GM23338 (cell line): ENCODE results near the gene KRT222. TPM values are rescaled to one million over a fixed set of nuclear protein-coding genes. Genes with fewer than 3 reads are reported as not detected.

Experiments
- ATAC-seq: fragments of 200-7000 bp; cut with Tn5 transposase; 3 replicates; pipeline ENCODE4 v1.9.1; 2020
- DNase-seq: peaks from one replicate; pipeline ENCODE4 v3.0.0-alpha.2; 2015; ENCODE audit warnings: low spot score
- H2AFZ ChIP-seq: fragments of 200-600 bp; sonication (generic); 2 replicates; pipeline ENCODE4 v1.8.0; 2016; ENCODE audit warnings: antibody characterized with exemption, mild to moderate bottlenecking, moderate library complexity
- H3F3A ChIP-seq: fragments of 200-600 bp; sonication (generic); replicated peaks from 2 replicates; pipeline ENCODE4 v1.8.0; 2017; ENCODE audit warnings: antibody characterized with exemption, mixed run types, low read depth
- H3K27ac ChIP-seq: fragments of 200-600 bp; sonication (generic); 2 replicates; pipeline ENCODE4 v1.6.1; 2016; ENCODE audit warnings: low read depth
- H3K27me3 ChIP-seq: fragments of 200-600 bp; sonication (generic); 2 replicates; pipeline ENCODE4 v1.8.0; 2016; ENCODE audit warnings: mild to moderate bottlenecking, mixed run types, moderate library complexity; ENCODE audit not compliant: insufficient read depth
- H3K36me3 ChIP-seq: fragments of 200-600 bp; sonication (generic); 2 replicates; pipeline ENCODE4 v1.8.0; 2016; ENCODE audit warnings: mild to moderate bottlenecking; ENCODE audit not compliant: insufficient read depth
- H3K4me1 ChIP-seq: fragments of 200-600 bp; sonication (generic); 2 replicates; pipeline ENCODE4 v1.8.0; 2016; ENCODE audit warnings: mild to moderate bottlenecking, moderate library complexity; ENCODE audit not compliant: insufficient read depth
- H3K4me2 ChIP-seq: fragments of 200-600 bp; sonication (generic); 2 replicates; pipeline ENCODE4 v1.7.1; 2017; ENCODE audit warnings: mixed run types
- H3K4me3 ChIP-seq: fragments of 200-600 bp; sonication (generic); 2 replicates; pipeline ENCODE4 v1.6.1; 2016; ENCODE audit warnings: mixed run types
- H3K79me2 ChIP-seq: fragments of 200-600 bp; sonication (generic); replicated peaks from 2 replicates; pipeline ENCODE4 v1.8.0; 2017; ENCODE audit warnings: mild to moderate bottlenecking; ENCODE audit not compliant: insufficient read depth
- H3K9me2 ChIP-seq: fragments of 200-600 bp; sonication (generic); 2 replicates; pipeline ENCODE4 v1.8.0; 2017; ENCODE audit not compliant: insufficient read depth
- H4K20me1 ChIP-seq: fragments of 200-600 bp; sonication (generic); replicated peaks from 2 replicates; pipeline ENCODE4 v1.8.0; 2017; ENCODE audit warnings: mild to moderate bottlenecking; ENCODE audit not compliant: insufficient read depth
- H3K27ac Mint-ChIP-seq: 2 replicates; pipeline ENCODE4 v1.8.0; 2020; ENCODE audit warnings: inconsistent platforms, mild to moderate bottlenecking, moderate library complexity, mixed read lengths
- H3K27me3 Mint-ChIP-seq: 3 replicates; pipeline ENCODE4 v1.8.0; 2022; ENCODE audit warnings: low read depth, mild to moderate bottlenecking, moderate library complexity, mixed read lengths, inconsistent platforms; ENCODE audit not compliant: insufficient read depth, poor library complexity
- H3K36me3 Mint-ChIP-seq: 3 replicates; pipeline ENCODE4 v1.8.0; 2021; ENCODE audit warnings: low read depth, mild to moderate bottlenecking, inconsistent platforms, moderate library complexity, mixed read lengths
- H3K4me1 Mint-ChIP-seq: 3 replicates; pipeline ENCODE4 v1.8.0; 2020; ENCODE audit warnings: mild to moderate bottlenecking, inconsistent platforms, mixed read lengths
- H3K4me3 Mint-ChIP-seq: 3 replicates; pipeline ENCODE4 v1.8.0; 2021; ENCODE audit warnings: moderate library complexity, mild to moderate bottlenecking, inconsistent platforms, mixed read lengths
- H3K9me3 Mint-ChIP-seq: 3 replicates; pipeline ENCODE4 v1.8.0; 2020; ENCODE audit warnings: moderate library complexity, mild to moderate bottlenecking, inconsistent platforms, mixed read lengths
- CREB1 ChIP-seq: fragments of 250-450 bp; sonication (Bioruptor Pico); IDR thresholded peaks from 2 replicates; pipeline ENCODE4 v1.5.0; 2020; ENCODE audit warnings: low read depth, mild to moderate bottlenecking, moderate library complexity
- EZH2 ChIP-seq: fragments of 200-600 bp; sonication (generic); IDR thresholded peaks from one replicate; pipeline ENCODE4 v1.8.0; 2017; ENCODE audit warnings: antibody characterized with exemption, mild to moderate bottlenecking, low read depth; ENCODE audit not compliant: unreplicated experiment
- EZH2phosphoT487 ChIP-seq: fragments of 200-600 bp; sonication (generic); IDR thresholded peaks from one replicate; pipeline ENCODE4 v1.8.1; 2018; ENCODE audit warnings: antibody characterized with exemption; ENCODE audit not compliant: unreplicated experiment
- JUNB ChIP-seq: IDR thresholded peaks from one replicate; pipeline ENCODE4 v1.6.1; 2016; ENCODE audit warnings: antibody characterized with exemption; ENCODE audit not compliant: unreplicated experiment
- NANOG ChIP-seq: IDR thresholded peaks from 2 replicates; pipeline ENCODE4 v1.6.1; 2016; ENCODE audit warnings: antibody characterized with exemption, borderline replicate concordance
- POLR2AphosphoS5 ChIP-seq: IDR thresholded peaks from 2 replicates; pipeline ENCODE4 v1.6.1; 2016; ENCODE audit warnings: antibody characterized with exemption, low read depth
- ZNF114 ChIP-seq: fragments of 250-450 bp; sonication (Bioruptor Pico); IDR thresholded peaks from 2 replicates; pipeline ENCODE4 v1.5.0; 2020; ENCODE audit warnings: mild to moderate bottlenecking, moderate library complexity
- ZNF331 ChIP-seq: fragments of 250-450 bp; sonication (Bioruptor Pico); IDR thresholded peaks from 2 replicates; pipeline ENCODE4 v1.5.0; 2020; ENCODE audit warnings: low read depth, mild to moderate bottlenecking, moderate library complexity
- polyA plus RNA-seq: library from polyadenylated mRNA; unstranded; fragments of >200 nt; fragmentation: Nextera tagmentation; extraction: Ambion mirVana; gene quantifications from 2 replicates; pipeline ENCODE4 v1.2.1, GENCODE V29; 2016
- total RNA-seq: library from RNA; depleted of rRNA; stranded (reverse); fragments of >200 nt; shearing (Covaris generic); gene quantifications from 2 replicates; pipeline ENCODE4 v1.2.3, GENCODE V29; 2014
- TF ChIP-seq, protein P1 (sequence below): IDR thresholded peaks from one replicate; pipeline ENCODE4 v1.6.1; 2018; ENCODE audit warnings: antibody characterized with exemption; ENCODE audit not compliant: unreplicated experiment
- TF ChIP-seq, protein P2 (sequence below): fragments of 250-450 bp; sonication (Bioruptor Pico); IDR thresholded peaks from 2 replicates; pipeline ENCODE4 v1.5.0; 2020; ENCODE audit warnings: mild to moderate bottlenecking, moderate library complexity

KRT222 gene
- total and polyA plus RNA-seq, 2 experiments from 2014 or later, result not detected

DNA sequence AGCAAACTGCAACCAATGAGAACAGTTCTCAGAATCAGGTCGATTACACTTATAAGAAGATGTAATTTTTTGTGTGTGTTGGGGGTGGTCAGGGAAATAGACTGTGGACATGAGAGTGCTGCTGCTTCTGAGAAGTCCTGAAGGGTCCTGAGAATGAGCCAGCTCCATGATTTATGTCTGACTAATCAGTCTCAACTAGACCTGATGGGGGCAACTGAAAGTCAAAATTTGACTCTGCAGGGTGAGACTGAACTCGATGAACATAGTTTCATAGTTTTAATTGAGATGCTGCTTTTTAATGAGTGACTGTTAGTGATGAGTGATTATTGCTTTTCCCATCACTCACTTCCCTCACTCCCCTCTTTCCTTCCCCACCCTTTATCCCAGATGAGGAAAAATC is 54.6 kb downstream of the KRT222 start (continued):
- TF ChIP-seq ZNF331 (CRISPR knock-in tag) (no peak), EZH2phosphoT487 (no peak), POLR2AphosphoS5 (no peak), JUNB (no peak), EZH2 (no peak), ZNF114 (CRISPR knock-in tag) (no peak), CREB1 (CRISPR knock-in tag) (no peak)
- TF ChIP-seq, protein P1, sequence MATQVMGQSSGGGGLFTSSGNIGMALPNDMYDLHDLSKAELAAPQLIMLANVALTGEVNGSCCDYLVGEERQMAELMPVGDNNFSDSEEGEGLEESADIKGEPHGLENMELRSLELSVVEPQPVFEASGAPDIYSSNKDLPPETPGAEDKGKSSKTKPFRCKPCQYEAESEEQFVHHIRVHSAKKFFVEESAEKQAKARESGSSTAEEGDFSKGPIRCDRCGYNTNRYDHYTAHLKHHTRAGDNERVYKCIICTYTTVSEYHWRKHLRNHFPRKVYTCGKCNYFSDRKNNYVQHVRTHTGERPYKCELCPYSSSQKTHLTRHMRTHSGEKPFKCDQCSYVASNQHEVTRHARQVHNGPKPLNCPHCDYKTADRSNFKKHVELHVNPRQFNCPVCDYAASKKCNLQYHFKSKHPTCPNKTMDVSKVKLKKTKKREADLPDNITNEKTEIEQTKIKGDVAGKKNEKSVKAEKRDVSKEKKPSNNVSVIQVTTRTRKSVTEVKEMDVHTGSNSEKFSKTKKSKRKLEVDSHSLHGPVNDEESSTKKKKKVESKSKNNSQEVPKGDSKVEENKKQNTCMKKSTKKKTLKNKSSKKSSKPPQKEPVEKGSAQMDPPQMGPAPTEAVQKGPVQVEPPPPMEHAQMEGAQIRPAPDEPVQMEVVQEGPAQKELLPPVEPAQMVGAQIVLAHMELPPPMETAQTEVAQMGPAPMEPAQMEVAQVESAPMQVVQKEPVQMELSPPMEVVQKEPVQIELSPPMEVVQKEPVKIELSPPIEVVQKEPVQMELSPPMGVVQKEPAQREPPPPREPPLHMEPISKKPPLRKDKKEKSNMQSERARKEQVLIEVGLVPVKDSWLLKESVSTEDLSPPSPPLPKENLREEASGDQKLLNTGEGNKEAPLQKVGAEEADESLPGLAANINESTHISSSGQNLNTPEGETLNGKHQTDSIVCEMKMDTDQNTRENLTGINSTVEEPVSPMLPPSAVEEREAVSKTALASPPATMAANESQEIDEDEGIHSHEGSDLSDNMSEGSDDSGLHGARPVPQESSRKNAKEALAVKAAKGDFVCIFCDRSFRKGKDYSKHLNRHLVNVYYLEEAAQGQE, result no peak

DNA sequence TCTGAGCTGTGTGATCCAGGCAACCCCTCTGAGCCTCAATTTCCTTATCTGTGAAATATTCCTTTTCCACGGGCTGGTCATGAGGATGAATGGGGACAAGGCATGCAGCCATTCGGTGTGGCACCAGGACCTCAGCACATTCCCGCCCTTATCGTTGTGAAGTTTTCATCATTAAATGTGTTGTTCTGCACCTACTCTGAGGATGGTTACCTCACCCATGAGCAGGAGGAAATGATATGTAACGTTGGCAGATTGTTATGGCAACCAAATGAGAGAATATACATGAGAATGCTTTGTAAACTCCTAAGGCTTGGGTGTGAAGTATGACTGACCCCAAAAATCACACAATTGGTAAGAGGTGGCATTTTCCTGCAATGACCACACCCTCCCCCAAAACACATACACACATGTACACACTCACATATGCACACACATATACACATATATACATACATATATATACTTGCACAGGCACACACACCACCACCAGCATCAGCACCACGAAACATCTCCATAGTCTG is 56.9 kb downstream of the KRT222 start:
- Histone ChIP-seq H4K20me1 (no peaks in the 10 kb centered on the region), H3F3A (no peaks in the 10 kb centered on the region), H3K4me3 (no peak overlapping the region), H3K9me2 (no peaks in the 10 kb centered on the region), H3K79me2 (no peaks in the 10 kb centered on the region), H3K27me3 (no peaks in the 10 kb centered on the region), H3K4me1 (peaks cover 7% of the 10 kb centered on the region), H3K36me3 (no peaks in the 10 kb centered on the region), H2AFZ (no peak overlapping the region), H3K27ac (no peak overlapping the region), H3K4me2 (no peak overlapping the region)
- H3K9me3 Mint-ChIP-seq, result no peaks in the 10 kb centered on the region; the same call in 2 of the 3 replicates
- no peaks in the 10 kb centered on the region for H3K36me3 Mint-ChIP-seq
- DNase-seq (no peak), ATAC-seq (no peak)
- no peak overlapping the region for H3K4me3 Mint-ChIP-seq
- peaks cover 17% of the 10 kb centered on the region for H3K4me1 Mint-ChIP-seq
- H3K27ac Mint-ChIP-seq, result no peak overlapping the region
- H3K27me3 Mint-ChIP-seq, result no peaks in the 10 kb centered on the region
- TF ChIP-seq, protein P2, sequence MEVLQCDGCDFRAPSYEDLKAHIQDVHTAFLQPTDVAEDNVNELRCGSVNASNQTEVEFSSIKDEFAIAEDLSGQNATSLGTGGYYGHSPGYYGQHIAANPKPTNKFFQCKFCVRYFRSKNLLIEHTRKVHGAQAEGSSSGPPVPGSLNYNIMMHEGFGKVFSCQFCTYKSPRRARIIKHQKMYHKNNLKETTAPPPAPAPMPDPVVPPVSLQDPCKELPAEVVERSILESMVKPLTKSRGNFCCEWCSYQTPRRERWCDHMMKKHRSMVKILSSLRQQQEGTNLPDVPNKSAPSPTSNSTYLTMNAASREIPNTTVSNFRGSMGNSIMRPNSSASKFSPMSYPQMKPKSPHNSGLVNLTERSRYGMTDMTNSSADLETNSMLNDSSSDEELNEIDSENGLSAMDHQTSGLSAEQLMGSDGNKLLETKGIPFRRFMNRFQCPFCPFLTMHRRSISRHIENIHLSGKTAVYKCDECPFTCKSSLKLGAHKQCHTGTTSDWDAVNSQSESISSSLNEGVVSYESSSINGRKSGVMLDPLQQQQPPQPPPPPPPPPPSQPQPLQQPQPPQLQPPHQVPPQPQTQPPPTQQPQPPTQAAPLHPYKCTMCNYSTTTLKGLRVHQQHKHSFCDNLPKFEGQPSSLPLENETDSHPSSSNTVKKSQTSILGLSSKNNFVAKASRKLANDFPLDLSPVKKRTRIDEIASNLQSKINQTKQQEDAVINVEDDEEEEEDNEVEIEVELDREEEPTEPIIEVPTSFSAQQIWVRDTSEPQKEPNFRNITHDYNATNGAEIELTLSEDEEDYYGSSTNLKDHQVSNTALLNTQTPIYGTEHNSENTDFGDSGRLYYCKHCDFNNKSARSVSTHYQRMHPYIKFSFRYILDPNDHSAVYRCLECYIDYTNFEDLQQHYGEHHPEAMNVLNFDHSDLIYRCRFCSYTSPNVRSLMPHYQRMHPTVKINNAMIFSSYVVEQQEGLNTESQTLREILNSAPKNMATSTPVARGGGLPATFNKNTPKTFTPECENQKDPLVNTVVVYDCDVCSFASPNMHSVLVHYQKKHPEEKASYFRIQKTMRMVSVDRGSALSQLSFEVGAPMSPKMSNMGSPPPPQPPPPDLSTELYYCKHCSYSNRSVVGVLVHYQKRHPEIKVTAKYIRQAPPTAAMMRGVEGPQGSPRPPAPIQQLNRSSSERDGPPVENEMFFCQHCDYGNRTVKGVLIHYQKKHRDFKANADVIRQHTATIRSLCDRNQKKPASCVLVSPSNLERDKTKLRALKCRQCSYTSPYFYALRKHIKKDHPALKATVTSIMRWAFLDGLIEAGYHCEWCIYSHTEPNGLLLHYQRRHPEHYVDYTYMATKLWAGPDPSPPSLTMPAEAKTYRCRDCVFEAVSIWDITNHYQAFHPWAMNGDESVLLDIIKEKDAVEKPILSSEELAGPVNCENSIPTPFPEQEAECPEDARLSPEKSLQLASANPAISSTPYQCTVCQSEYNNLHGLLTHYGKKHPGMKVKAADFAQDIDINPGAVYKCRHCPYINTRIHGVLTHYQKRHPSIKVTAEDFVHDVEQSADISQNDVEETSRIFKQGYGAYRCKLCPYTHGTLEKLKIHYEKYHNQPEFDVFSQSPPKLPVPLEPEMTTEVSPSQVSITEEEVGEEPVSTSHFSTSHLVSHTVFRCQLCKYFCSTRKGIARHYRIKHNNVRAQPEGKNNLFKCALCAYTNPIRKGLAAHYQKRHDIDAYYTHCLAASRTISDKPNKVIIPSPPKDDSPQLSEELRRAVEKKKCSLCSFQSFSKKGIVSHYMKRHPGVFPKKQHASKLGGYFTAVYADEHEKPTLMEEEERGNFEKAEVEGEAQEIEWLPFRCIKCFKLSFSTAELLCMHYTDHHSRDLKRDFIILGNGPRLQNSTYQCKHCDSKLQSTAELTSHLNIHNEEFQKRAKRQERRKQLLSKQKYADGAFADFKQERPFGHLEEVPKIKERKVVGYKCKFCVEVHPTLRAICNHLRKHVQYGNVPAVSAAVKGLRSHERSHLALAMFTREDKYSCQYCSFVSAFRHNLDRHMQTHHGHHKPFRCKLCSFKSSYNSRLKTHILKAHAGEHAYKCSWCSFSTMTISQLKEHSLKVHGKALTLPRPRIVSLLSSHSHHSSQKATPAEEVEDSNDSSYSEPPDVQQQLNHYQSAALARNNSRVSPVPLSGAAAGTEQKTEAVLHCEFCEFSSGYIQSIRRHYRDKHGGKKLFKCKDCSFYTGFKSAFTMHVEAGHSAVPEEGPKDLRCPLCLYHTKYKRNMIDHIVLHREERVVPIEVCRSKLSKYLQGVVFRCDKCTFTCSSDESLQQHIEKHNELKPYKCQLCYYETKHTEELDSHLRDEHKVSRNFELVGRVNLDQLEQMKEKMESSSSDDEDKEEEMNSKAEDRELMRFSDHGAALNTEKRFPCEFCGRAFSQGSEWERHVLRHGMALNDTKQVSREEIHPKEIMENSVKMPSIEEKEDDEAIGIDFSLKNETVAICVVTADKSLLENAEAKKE (CRISPR knock-in tag), result no peak
- TF ChIP-seq, protein P1, result no peak
- TF ChIP-seq POLR2AphosphoS5 (no peak), ZNF114 (CRISPR knock-in tag) (no peak), CREB1 (CRISPR knock-in tag) (no peak), NANOG (no peak), JUNB (no peak)
